OCI-LY1 (cell line): ENCODE results near the gene PAPOLA.

Source experiments
- H2AFZ ChIP-seq: fragments of 200-600 bp; sonication (generic), shearing (Covaris generic); 2 replicates; pipeline ENCODE4 v1.6.0; 2014; ENCODE audit warnings: antibody characterized with exemption, mild to moderate bottlenecking, low read length
- H3F3A ChIP-seq: fragments of 200-600 bp; sonication (generic), shearing (Covaris generic); 2 replicates; pipeline ENCODE4 v1.6.0; 2014; ENCODE audit warnings: mild to moderate bottlenecking, antibody characterized with exemption, low read length, moderate library complexity; ENCODE audit not compliant: insufficient read depth
- H3K27ac ChIP-seq: fragments of 200-600 bp; sonication (generic); 2 replicates; pipeline ENCODE4 v1.5.1; 2014; ENCODE audit warnings: low read length, mixed run types, mild to moderate bottlenecking, low read depth; ENCODE audit not compliant: poor library complexity, severe bottlenecking
- H3K27me3 ChIP-seq: fragments of 200-600 bp; sonication (generic); 2 replicates; pipeline ENCODE4 v1.6.0; 2014; ENCODE audit warnings: antibody characterized with exemption, mild to moderate bottlenecking, low read length, moderate library complexity; ENCODE audit not compliant: insufficient read depth
- H3K36me3 ChIP-seq: fragments of 200-600 bp; sonication (generic); 2 replicates; pipeline ENCODE4 v1.6.1; 2014; ENCODE audit warnings: mild to moderate bottlenecking, antibody characterized with exemption, low read length, moderate library complexity, mixed read lengths; ENCODE audit not compliant: insufficient read depth
- H3K4me1 ChIP-seq: fragments of 200-600 bp; sonication (generic); 2 replicates; pipeline ENCODE4 v1.5.1; 2014; ENCODE audit warnings: mild to moderate bottlenecking, low read length, moderate library complexity; ENCODE audit not compliant: insufficient read depth, severe bottlenecking
- H3K4me2 ChIP-seq: fragments of 200-600 bp; sonication (generic), shearing (Covaris generic); 2 replicates; pipeline ENCODE4 v1.6.1; 2014; ENCODE audit warnings: low read length
- H3K4me3 ChIP-seq: fragments of 200-600 bp; sonication (generic); 2 replicates; pipeline ENCODE4 v1.5.1; 2014; ENCODE audit warnings: low read length, low read depth, mild to moderate bottlenecking, mixed read lengths; ENCODE audit not compliant: poor library complexity, severe bottlenecking
- H3K79me2 ChIP-seq: fragments of 200-600 bp; shearing (Covaris generic); 2 replicates; pipeline ENCODE4 v1.6.1; 2016; ENCODE audit warnings: mixed run types, low read length, mixed read lengths; ENCODE audit not compliant: insufficient read depth
- H3K9ac ChIP-seq: fragments of 200-600 bp; sonication (generic), shearing (Covaris generic); 2 replicates; pipeline ENCODE4 v1.6.1; 2014; ENCODE audit warnings: mild to moderate bottlenecking, low read length, mixed read lengths
- H3K9me2 ChIP-seq: fragments of 200-600 bp; sonication (generic), shearing (Covaris generic); 2 replicates; pipeline ENCODE4 v1.6.1; 2014; ENCODE audit warnings: low read depth, mild to moderate bottlenecking, low read length, mixed read lengths
- H3K9me3 ChIP-seq: fragments of 200-600 bp; shearing (Covaris generic); 2 replicates; pipeline ENCODE4 v1.6.1; 2014; ENCODE audit warnings: low read length, mixed read lengths
- H4K20me1 ChIP-seq: fragments of 200-600 bp; sonication (generic), shearing (Covaris generic); 2 replicates; pipeline ENCODE4 v1.6.0; 2016; ENCODE audit warnings: mild to moderate bottlenecking, low read length; ENCODE audit not compliant: insufficient read depth
- EZH2 ChIP-seq: fragments of 200-600 bp; sonication (generic), shearing (Covaris generic); IDR thresholded peaks from 2 replicates; pipeline ENCODE4 v1.8.0; 2017; ENCODE audit warnings: borderline replicate concordance, mixed run types, mild to moderate bottlenecking, antibody characterized with exemption, low read length, moderate library complexity, mixed read lengths
- TF ChIP-seq, protein P1 (sequence below): fragments of 200-600 bp; sonication (generic), shearing (Covaris generic); IDR thresholded peaks from 2 replicates; pipeline ENCODE4 v1.5.1; 2017; ENCODE audit warnings: mild to moderate bottlenecking, antibody characterized with exemption, low read length, moderate library complexity, mixed read lengths

PAPOLA gene

DNA sequence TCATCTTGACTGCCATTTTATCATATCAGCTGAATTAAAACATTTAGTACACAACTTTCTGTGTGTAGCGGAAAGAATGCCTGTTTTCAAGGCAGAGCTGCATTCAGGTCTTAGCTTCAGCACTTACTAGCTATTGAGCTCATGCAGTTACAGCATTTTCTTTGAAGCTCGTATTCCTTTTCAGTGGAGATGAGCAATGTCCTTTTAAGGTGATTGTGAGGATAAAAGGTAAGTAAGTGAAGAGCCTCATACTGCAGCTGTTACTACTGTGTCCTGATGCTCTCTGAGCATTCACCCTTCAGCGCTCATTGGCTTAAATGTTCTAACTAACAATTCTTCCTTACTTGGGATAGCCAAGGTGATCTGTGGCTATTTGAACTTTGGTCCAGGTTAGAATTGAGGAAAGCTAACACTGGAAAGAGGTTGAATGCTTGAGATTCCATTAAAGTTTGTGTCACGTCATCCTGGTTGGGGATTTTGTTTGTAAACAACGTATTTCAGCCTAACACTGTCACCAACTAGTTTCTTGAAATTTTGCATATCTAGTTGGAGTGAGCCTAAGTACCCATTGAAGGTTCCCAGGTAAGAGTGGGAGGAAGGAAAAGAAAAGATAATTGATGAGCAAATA lies 71.4 kb downstream of the PAPOLA start:
- H3K9me2 ChIP-seq = no peaks in the 10 kb centered on the region
- no peak overlapping the region for H3K9ac ChIP-seq
- TF ChIP-seq EZH2 = no peak
- TF ChIP-seq, protein P1, sequence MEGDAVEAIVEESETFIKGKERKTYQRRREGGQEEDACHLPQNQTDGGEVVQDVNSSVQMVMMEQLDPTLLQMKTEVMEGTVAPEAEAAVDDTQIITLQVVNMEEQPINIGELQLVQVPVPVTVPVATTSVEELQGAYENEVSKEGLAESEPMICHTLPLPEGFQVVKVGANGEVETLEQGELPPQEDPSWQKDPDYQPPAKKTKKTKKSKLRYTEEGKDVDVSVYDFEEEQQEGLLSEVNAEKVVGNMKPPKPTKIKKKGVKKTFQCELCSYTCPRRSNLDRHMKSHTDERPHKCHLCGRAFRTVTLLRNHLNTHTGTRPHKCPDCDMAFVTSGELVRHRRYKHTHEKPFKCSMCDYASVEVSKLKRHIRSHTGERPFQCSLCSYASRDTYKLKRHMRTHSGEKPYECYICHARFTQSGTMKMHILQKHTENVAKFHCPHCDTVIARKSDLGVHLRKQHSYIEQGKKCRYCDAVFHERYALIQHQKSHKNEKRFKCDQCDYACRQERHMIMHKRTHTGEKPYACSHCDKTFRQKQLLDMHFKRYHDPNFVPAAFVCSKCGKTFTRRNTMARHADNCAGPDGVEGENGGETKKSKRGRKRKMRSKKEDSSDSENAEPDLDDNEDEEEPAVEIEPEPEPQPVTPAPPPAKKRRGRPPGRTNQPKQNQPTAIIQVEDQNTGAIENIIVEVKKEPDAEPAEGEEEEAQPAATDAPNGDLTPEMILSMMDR = no peak
- H4K20me1 ChIP-seq = no peaks in the 10 kb centered on the region; the same call in 1 of the 2 replicates
- H3K4me1 ChIP-seq = no peaks in the 10 kb centered on the region
- no peak overlapping the region for H2AFZ ChIP-seq
- no peaks in the 10 kb centered on the region for H3K79me2 ChIP-seq
- peaks cover 10% of the 10 kb centered on the region for H3K36me3 ChIP-seq
- H3K9me3 ChIP-seq = no peaks in the 10 kb centered on the region
- H3K27ac ChIP-seq = no peak overlapping the region
- no peak overlapping the region for H3K4me3 ChIP-seq
- no peaks in the 10 kb centered on the region for H3F3A ChIP-seq
- H3K4me2 ChIP-seq = no peak overlapping the region
- H3K27me3 ChIP-seq = no peaks in the 10 kb centered on the region

DNA sequence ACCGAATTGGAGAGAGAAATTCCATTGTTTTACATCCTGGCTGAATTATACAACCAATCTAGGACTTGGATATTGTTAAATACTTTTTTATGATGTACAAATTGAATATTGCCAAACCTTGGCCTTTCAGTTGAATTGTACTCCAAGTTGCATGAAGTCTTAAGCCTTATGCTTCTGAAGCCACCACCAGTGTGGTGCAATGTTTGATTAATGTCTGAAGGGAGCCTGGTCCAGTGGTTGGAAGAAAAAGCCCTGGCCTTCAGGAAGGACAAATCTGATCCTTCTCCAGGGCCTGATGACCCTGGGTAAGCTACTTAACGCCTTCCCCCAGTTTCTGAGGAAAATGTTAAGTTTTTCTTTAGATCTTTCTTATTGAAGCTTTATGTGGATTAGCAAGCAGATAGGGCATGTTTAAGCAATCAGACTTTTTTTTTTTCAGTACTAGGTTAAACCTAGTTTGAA lies 72.0 kb downstream of the PAPOLA start:
- Histone ChIP-seq H3K36me3 (peaks cover 5% of the 10 kb centered on the region), H4K20me1 (no peaks in the 10 kb centered on the region; the same call in 1 of the 2 replicates), H3K79me2 (no peaks in the 10 kb centered on the region), H3K27ac (no peak overlapping the region), H3K9ac (no peak overlapping the region), H3K27me3 (no peaks in the 10 kb centered on the region), H2AFZ (no peak overlapping the region), H3F3A (no peaks in the 10 kb centered on the region), H3K4me3 (no peak overlapping the region), H3K4me2 (no peak overlapping the region), H3K9me2 (no peaks in the 10 kb centered on the region), H3K9me3 (no peaks in the 10 kb centered on the region), H3K4me1 (no peaks in the 10 kb centered on the region)
- TF ChIP-seq EZH2 = no peak
- TF ChIP-seq, protein P1 = no peak

DNA sequence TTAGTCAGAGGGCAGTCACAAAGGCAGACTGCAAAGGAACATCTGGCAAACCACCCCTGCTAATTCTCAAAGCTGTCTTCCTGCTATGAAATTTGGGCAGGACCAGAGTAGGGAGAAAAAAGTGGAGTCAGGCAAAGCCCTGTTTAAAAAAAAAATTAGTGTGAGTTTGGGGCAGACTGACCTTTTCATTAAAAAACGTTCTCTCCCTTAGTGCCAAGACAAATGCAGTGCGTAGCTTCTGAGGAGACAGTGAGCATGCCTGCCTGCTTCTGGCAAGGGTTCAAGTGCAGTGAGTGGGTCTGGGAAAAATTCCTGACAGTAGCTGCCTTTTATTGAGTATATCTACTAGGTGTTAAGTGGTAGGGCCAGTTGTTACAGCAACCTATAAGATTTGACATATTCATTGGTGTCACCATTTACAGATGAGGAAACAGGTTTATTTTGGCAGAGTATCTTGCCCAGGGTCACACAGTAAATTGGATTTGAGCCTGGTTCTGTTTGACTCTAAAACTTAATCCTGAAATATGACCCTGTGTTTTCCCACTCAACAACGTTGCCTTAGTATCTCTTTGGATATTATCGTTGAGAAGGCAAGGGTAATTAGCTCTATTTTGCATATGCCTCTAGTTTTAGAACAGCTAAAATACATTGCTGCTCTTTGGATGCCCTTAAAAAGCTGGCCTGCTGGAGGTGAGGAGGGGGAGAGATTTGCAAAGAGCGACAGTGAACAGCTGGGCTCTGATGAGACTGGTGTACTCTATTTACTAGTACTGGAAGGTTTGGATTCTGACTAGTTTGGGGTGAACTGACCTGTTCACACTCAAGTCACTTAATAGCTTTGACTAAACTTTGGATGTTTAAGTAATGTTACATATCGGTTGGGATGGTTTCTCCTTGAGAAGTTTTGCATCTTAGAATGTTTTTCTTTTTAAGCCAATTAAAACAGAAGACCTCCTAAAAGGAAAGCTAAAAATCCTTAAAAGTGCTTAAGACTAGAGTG lies 72.8 kb downstream of the PAPOLA start:
- Histone ChIP-seq H3K9me3 (no peaks in the 10 kb centered on the region), H3K9me2 (no peaks in the 10 kb centered on the region), H3K4me2 (no peak overlapping the region), H4K20me1 (no peaks in the 10 kb centered on the region; the same call in 1 of the 2 replicates), H3K27me3 (no peaks in the 10 kb centered on the region), H3K4me3 (no peak overlapping the region), H3K79me2 (no peaks in the 10 kb centered on the region), H3K9ac (no peak overlapping the region), H3K36me3 (no peaks in the 10 kb centered on the region; the same call in 1 of the 2 replicates), H3K27ac (no peak overlapping the region), H3F3A (no peaks in the 10 kb centered on the region), H3K4me1 (no peaks in the 10 kb centered on the region), H2AFZ (no peak overlapping the region)
- TF ChIP-seq, protein P1 = no peak
- no peak for TF ChIP-seq EZH2
